OCI-M2 (cell line): Measurements from ENCODE around the gene PTX3.

Experiments
- DNase-seq: peaks from one replicate; lab custom pipeline; 2025; ENCODE audit not compliant: unreplicated experiment; lab: John Stamatoyannopoulos, UW

Gene PTX3

DNA sequence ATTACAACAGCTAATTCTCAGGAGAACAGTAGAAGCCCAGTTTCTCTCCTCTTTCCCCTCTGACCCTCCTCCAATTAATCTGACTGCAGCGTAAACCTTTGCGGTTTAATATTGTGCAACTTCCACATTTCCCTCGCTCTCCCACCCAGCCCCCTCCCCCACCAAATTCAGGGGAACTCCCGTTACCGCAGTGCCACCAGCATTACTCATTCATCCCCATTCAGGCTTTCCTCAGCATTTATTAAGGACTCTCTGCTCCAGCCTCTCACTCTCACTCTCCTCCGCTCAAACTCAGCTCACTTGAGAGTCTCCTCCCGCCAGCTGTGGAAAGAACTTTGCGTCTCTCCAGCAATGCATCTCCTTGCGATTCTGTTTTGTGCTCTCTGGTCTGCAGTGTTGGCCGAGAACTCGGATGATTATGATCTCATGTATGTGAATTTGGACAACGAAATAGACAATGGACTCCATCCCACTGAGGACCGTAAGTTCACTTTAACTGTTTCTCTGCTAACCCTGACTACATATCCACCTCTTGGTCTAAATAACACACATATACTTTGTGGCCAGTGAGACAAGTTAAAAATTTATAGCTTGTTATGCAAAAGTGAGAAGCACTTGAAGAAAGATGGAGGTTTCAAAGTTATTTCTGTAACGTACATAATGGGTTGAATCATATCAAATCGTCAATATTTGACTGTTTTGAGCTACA, at the start of gene PTX3:
Gene PTX3 (plus strand): TSS at position 268 of the 709 bp plus-strand sequence. CDS start 84 bp downstream, at position 352.
- no peak for DNase-seq

DNA sequence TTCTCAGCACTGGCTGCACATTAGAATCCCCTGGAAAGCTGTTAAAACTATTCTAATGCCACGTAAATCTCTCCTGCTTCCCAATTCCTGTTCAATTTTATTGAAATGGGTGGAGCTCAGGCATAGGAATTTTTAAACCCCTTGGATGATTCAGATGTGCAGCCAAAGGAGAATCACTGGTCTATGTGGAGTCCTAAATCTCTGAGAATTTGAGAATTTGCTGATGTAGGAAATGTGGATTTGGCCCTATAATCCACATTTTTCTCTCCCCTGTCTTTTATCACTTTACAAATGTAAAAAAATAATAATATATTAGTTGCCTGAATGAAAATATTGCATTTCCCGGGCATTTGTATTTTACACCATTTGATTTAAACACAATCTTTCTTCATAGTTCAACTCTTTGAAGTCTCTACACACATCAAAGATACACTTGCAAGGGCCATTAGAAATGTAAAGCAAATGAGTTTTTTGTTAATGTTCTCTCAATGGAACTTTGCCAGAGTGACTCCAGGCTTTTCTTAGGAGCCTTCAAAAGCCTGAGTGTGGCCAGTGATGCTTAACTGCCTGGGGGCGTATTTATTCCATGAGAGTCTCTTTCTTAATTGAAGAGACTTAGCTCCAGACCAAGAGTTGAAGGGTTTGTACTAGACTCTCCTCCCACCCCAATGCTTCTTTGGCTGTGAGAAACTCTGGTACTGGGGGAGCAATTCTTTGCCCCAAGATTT, 48.8 kb upstream of the PTX3 start:
- no peak for DNase-seq

DNA sequence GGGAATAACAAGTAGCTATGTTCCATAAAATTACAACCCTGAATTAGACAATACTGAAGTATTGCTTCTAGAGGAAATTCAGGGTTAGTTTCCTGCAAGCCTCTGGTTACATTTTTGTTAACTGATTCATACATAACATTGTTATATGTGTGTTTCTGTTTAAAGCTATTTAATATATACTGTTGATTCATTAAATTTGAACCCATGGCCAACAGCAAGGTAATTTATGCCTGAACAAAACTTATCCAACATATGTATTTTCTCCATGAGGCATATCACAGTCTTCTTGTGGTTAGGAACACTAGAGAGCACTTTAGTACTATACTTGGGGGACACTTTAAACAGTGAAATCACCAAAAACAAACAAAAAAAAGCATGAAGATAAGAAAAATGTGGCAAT, 47.7 kb upstream of the PTX3 start:
- no peak for DNase-seq

DNA sequence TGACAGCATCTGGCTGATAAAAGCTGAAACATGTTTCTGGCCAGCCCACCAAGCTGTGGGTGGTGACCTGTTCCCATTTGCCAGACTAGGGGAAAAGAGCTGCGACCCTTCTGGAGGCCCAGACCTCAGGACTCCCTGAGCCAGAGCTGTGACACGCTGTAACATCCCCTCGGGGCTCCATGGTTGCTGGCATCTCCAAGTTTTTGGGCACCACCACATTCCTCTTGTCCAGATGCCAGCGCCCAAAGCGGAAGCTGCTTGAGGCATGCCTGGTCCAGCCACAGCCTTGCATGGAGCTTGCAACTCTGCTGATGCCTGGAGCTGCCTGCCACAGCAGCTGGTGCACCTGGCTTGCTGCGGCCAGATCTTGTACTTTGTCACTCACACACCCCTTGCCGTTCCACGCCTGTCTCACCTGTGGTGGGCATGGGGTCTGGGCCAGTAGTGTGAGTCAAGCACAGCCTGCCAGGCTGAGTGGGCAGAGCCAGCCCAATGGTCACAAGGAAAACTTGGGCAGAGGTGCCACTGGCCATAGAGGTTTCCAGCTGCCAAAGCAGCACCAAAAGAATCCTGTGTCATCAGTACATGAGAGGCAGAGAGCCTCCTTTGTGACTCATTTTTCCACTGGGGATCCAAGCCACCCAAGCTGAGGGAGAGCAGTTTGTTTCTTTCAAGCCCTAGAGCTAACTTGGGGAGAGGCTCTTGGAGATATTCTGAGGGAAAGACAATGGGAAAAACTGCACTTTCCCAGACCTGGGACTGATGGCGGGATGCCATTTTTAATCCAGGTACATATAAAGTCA, 45.7 kb upstream of the PTX3 start:
- no peak for DNase-seq

DNA sequence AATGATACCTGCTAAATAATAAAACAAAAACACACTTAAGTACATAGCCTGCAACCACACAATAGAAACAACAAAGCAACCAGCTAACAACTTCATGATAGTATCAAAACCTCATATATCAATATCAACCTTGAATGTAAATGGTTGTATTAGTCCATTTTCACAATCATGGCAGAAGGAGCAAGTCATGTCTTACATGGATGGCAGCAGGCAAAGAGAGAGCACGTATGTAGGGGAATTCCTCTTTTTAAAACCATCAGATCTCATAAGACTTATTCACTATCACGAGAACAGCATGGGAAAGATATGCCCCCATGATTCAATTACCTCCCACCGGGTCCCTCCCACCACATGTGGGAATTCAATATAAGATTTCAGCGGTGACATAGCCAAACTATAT, 44.5 kb upstream of the PTX3 start:
- no peak for DNase-seq

DNA sequence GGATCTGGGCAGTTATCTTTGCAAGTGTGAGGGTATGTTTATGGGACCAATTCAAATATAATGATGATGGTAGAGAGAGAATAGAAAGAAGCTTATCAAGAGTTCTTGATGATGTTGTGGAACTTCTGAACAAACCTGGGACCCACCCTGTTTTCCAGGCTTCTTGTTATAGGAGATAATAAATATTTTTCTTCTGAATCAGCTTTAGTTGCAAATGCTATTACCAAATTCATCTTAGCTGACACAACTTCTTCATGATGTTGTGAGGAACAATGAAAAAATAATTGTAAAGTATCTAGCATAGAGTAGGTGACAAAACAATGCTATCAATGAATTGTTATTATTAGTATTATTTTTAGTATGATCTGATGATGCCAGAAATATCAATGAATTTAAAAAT, 43.5 kb upstream of the PTX3 start:
- no peak for DNase-seq

DNA sequence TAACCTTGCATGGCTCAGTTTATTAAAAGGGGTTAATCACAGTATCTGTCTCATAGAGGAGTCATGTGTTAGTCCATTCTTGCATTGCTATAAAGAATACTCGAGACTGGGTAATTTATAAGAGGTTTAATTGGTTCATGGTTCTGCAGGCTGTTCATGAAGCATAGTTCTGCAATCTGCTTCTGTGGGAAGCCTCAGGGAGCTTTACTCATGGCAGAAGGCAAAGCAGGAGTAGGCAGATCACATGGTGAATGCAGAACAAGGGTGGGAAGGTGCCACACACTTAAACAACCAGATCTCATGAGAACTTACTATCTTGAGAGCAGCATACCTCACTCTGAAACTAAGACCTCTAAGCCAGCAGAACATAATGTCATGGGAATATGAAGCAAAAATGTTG, 42.2 kb upstream of the PTX3 start:
- DNase-seq: no peak

DNA sequence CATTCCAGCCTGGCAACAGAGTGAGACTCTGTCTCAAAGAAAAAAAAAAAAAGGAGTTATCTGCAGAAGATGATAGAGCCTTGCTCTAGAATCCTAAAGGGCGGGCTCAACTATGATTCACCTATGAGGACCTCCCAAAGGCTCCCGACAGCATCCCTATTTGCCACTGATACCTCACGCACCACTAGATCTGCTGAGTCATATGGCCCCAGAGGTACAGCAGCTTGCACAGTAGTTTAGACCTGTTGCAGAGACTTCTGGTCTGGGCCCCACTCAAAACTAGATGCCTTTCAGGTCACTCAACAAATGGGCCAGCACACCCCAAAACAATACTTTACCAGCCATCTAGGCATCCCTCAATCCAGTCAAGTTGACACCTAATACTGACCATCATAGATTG, 38.1 kb upstream of the PTX3 start:
- DNase-seq: no peak

DNA sequence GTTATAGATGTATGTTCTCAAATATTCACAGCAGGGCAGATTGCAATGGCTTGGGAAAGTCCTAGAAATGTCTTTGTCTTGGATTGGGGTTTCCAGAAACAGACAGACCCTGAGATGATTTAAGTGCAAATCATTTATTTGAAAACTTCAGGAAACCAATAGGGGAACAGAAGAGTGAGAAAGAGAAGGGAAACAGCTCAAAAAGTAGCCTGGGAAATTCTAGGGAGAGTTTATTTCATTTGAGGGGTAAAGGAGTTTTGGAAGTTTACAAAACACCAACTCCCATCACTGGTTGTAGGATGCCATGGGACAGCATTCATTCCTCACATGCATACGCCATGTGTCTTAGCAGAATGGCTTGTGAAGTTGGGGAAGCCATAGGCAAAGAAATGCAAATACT, 32.3 kb upstream of the PTX3 start:
- DNase-seq: no peak

DNA sequence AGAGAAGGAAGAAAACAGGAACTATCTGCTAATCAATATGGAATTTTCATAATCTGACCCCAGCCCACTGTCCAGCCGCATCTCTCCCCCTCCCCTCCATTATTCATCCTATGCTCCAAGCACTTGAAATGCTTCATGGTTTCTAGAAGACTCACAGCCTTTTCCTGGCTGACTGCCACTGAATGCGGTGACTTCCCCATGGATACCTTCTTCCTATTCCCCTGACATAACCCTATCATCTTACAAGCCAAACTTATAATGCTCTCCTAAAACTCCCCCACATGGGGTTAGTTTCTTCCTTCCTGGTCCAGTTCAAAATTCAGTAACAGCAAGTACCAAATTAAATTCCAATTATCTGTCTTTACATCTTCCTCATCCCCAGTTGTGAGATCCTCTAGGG, 31.2 kb upstream of the PTX3 start:
- no peak for DNase-seq

DNA sequence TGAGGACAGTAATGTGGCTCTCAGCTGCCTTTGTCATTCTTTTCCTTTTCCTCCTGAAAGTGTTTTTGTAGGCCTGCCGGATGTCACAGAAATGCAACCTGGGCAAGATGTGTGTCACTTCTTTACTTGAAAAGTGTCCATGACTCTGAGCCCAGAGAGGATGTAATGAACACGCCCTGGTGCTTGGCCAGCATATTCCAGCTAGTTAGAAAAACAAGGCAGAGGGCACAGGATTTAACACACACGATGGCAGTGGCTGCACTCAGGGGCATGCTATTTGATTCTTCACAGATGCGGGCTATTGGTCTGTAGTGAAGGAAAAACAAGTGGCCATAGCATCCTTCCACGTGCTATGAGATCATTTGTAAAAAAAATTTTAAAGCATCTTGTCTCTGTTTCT, 30.3 kb upstream of the PTX3 start:
- no peak for DNase-seq

DNA sequence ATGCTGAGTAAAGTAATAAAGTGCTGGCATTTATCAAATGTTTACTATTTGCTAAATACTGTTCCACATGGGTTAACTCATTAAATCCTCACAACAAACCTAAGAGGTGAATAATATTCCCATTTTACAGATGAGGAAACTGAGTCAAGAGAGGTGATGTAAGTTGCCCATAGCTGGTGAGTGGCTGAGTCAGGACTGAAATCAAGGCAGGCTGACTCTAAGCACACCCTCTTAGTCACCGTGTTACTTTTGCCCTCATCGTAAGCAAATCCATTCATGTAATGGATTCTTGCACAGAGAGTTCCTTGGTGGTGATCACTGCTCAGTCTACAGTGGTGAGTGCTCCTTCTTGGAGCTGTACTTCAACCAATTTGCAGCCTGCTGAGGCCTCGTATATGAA, 28.9 kb upstream of the PTX3 start:
- DNase-seq: no peak

DNA sequence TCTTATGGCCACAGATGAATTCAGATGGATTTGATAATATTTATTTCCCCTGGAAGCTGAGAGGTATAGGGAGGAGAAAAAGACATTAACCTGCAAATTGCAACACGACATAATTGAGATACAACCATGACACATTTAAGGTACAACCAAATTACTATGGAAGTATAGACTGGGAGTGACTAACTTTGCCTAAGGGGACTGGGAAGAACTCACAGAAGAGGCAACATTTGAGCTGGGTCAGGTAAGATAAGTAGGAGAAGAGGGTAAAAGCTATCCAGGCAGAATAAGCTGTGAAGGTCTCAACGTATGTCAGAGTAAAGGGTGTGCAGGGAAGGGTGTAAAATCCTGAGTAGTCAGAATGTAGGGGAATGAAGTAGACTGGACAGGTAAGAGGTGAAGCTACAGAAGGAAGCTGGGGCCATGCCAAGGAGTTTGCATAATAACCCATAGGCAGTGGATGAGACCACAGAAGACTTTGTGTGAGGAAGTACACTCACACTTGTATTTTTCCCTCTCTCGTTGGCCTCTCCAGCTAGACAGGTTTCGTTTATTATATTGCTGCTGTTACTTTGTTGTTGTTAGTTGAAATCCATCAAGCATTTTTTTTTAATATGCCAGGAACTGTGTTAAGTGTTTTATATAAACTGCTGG, 28.0 kb upstream of the PTX3 start:
- no peak for DNase-seq

DNA sequence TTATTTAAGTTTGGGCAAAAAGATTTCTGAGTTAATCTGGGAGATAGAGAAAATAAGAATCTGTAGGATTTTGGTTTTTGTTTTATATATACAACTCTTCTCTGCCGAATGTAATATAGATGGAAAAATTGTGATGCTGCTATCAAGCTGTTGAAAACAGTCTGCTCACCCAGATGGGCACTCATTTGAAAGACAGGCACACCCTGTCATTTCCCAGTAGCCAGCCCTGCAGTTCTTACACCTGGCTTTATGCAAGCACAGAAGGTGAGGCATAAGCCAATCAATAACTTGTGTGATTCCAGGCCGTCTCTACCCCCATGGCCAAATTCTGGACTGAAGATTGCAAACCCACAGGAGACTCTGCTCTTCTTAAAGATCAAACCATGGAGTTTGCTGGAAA, 27.1 kb upstream of the PTX3 start:
- DNase-seq: no peak

DNA sequence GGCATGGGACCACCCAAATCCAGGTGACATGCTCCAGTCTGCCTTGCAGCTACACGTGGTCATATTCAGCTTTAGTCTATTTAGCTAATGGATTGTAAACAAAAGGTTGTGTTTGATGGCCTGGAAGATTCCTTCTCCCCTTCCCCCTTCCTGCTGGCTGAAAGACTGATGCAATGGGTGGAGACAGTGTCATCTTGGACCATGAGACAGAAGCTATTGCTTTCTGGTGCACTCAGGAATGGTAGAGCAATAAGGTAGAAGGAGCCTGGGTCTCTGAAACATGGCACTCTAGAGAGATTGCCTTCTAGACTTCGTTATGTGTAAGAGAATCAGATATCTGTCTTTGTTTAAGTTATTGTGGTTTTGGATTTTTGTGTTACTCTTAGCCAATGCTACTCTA, 25.7 kb upstream of the PTX3 start:
- DNase-seq: no peak

DNA sequence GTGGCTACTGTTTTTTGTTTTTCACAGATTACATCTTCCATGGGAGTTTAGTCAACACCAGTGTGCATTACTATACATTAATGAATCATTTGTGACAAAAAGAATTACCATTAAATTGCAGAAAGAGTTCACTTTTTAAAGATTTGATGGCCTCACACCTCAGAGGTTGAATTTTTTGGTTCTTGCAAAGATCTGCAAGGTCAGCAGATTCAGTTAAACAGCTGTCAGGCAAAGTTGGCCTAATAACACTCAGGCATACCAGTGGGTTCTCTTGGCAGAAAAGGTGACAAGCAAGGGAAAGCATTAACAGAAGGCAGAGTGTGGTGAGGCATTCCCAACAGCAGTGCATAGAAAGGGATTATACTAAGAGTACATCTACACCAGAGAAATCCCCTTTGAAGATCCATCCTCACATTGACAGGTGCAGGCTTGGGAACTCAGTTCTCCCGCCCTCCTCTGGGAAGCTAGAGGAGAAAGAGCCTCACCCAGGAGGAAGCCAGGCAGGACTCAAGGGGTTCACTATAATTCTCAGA, 24.3 kb upstream of the PTX3 start:
- no peak for DNase-seq

DNA sequence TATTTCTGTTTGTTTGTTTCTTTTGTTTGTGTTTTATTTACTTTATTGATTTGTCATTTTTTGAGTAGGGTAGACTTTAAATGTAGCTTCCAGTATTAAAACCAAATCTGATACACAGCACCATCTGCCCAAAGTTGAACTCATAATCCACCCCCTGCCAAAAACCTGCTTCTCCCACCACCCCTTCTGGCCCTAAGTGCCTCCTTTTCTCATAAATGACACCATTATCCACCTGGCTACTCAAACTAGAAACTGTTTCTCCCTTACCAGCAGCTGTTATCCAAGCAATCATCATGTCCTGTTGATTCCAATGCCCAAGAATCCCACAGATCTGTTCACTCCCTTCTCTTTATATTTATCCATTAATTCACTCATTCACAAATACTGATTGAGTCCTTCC, 21.8 kb upstream of the PTX3 start:
- no peak for DNase-seq

DNA sequence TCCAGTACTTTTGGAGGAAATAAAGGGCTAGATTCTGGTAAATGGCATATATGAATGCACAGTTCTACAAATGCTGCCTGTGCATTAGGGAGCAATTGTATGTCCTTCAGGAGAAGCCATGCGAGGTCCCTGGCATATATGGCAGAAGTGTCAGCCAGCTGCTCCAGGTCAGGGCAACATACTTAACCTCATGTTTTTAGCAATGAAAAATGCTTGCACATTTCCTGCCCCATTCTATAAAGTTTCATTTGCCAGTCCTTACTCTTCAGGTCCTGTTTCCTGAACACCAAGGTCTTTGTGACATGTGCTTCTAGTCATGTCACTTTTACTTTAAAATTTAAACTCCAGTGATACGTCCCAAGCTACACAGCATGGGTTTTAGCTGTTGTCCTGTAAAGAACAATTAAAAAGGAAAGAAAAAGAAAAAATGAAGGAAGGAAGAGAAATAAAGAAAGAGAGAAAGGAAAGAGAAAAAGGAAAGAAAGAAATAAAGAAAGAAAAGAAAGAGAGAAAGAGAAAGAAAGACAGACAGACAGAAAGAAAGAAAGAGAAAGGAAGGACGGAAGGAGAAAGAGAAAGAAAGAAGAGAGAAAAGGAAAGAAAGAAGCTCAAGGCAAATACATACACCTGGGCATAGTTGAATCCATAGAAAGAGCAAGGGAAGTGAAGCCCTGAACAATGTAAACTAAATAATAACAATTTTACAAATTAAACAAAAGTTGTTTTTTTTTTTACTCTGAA, 20.1 kb upstream of the PTX3 start:
- DNase-seq: no peak

DNA sequence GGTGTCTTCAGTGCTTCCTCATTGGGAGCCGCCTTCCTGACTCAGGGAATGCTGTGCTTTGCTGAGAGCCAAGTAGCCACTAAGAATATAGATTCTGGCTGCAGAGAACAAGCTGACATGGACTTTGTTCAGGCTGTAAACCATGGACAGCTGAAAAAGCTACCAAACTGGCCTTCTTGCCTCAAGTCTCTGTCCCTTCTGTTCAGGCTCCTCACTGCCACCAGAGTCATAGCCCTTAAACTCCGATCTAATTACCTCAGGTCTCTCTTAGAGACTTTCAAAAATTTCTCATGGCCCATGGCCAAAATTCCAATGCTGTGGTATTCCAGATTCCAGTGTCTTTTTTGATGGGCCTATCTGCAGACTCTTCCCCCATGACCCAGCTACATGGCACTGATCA, 19.4 kb upstream of the PTX3 start:
- no peak for DNase-seq

DNA sequence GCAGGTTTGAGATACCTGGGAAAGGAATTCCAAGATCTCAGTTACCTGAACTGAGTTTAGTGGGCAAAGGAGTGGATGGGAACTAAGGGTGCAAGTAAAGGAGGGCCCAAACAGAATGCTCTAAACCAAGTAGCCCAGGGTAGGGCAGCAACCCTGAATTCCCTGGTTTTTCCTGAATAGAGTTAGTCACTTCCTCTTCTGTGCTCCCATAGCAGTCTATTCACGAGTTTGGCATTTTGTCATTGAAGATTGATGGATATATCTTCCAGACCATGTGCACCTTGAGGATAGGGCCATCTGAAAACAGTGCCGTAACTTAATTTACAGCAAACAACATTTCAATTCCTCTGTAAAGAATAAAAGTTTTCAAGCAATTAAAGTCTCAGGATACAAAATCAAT, 18.5 kb upstream of the PTX3 start:
- no peak for DNase-seq
